ENCODE data around the gene HOXA4.

- TF ChIP-seq, protein P1, sequence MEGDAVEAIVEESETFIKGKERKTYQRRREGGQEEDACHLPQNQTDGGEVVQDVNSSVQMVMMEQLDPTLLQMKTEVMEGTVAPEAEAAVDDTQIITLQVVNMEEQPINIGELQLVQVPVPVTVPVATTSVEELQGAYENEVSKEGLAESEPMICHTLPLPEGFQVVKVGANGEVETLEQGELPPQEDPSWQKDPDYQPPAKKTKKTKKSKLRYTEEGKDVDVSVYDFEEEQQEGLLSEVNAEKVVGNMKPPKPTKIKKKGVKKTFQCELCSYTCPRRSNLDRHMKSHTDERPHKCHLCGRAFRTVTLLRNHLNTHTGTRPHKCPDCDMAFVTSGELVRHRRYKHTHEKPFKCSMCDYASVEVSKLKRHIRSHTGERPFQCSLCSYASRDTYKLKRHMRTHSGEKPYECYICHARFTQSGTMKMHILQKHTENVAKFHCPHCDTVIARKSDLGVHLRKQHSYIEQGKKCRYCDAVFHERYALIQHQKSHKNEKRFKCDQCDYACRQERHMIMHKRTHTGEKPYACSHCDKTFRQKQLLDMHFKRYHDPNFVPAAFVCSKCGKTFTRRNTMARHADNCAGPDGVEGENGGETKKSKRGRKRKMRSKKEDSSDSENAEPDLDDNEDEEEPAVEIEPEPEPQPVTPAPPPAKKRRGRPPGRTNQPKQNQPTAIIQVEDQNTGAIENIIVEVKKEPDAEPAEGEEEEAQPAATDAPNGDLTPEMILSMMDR (conservative IDR thresholded peaks at IDR 0.05; ENCODE audit: low read depth, low read length) = no peak
- TF ChIP-seq POLR2A (IDR thresholded peaks at IDR 0.05; ENCODE audit: low read depth, low read length) (no peak), MXI1 (IDR thresholded peaks at IDR 0.05; ENCODE audit: borderline replicate concordance, low read depth, low read length) (no peak), RCOR1 (IDR thresholded peaks at IDR 0.05; ENCODE audit: insufficient replicate concordance, low read length) (no peak), NFE2L2 (IDR thresholded peaks at IDR 0.05; ENCODE audit: low read depth, low read length) (no peak)
Measured at GRCh38 chr7:27097686-27098577, 32.6 kb downstream of the HOXA4 start.

Measured in IMR-90 (cell line).